Lung (tissue), 12 donors: ENCODE measurements around the gene MBOAT1. TPM values are rescaled to one million over a fixed set of nuclear protein-coding genes. Genes with fewer than 3 reads are reported as not detected.
A peak's percentile ranks its signal among the peaks of the same experiment; 100 is the strongest.

Experiments used
- ATAC-seq: fragments of 200-7000 bp; cut with Tn5 transposase; one replicate; pipeline ENCODE4 v1.9.1; 2020; ENCODE audit warnings: moderate number of reproducible peaks; ENCODE audit not compliant: insufficient read depth, low FRiP score
- DNase-seq, 3 donors: peaks; one replicate each; pipeline ENCODE4 v3.0.0-alpha.2; 2013 to 2017
- H3K27ac ChIP-seq, 2 donors: one replicate each; pipeline ENCODE4 v1.5.1; 2013; ENCODE audit warnings: mild to moderate bottlenecking in 2 of 2, moderate library complexity in 2 of 2, control low read depth in 1 of 2, inconsistent platforms in 1 of 2, low read depth in 1 of 2, low read length in 1 of 2
- H3K27me3 ChIP-seq, 3 donors: one replicate each; pipeline ENCODE4 v1.5.1; 2013; ENCODE audit warnings: low read length in 2 of 3; ENCODE audit not compliant: control insufficient read depth in 3 of 3, insufficient read depth in 3 of 3
- H3K36me3 ChIP-seq, 4 donors: one replicate each; pipeline ENCODE4 v1.5.1; 2013; ENCODE audit warnings: low read length in 4 of 4, mild to moderate bottlenecking in 1 of 4, moderate library complexity in 1 of 4; ENCODE audit not compliant: control insufficient read depth in 4 of 4, insufficient read depth in 4 of 4
- H3K4me1 ChIP-seq, 5 donors: one replicate each; pipeline ENCODE4 v1.5.1; 2013; ENCODE audit warnings: low read length in 5 of 5, mild to moderate bottlenecking in 2 of 5, moderate library complexity in 1 of 5; ENCODE audit not compliant: control insufficient read depth in 5 of 5, insufficient read depth in 5 of 5
- H3K4me3 ChIP-seq: one replicate; pipeline ENCODE4 v1.5.1; 2013; ENCODE audit warnings: mild to moderate bottlenecking, control low read depth, moderate library complexity
- H3K9ac ChIP-seq, 2 donors: one replicate each; pipeline ENCODE4 v1.5.1; 2013; ENCODE audit warnings: low read length in 2 of 2, control low read depth in 1 of 2; ENCODE audit not compliant: insufficient read depth in 1 of 2
- H3K9me3 ChIP-seq, 4 donors: one replicate each; pipeline ENCODE4 v1.5.1; 2013; ENCODE audit warnings: low read length in 3 of 4, mild to moderate bottlenecking in 1 of 4, moderate library complexity in 1 of 4; ENCODE audit not compliant: control insufficient read depth in 4 of 4, insufficient read depth in 3 of 4
- WGBS, 2 donors: extraction: QIAGEN DNeasy Blood & Tissue Kit; methylation state at CpG; one replicate each; pipeline ENCODE4 v1.1.7; 2013; 5-methylcytosine and 5-hydroxymethylcytosine counted together
- polyA plus RNA-seq, 2 donors: library from polyadenylated mRNA; stranded (reverse); fragments of 200-250 nt; gene quantifications; one replicate each; pipeline ENCODE4 v1.2.1, GENCODE V29; 2013
- total RNA-seq, 2 donors: library from RNA; depleted of rRNA in 1 of 2; stranded (reverse); fragments of >200 nt in 1 of 2; gene quantifications; one replicate each; pipeline ENCODE4 v1.2.1, GENCODE V29; 2014 to 2021
- TF ChIP-seq, protein P1 (sequence below): IDR thresholded peaks from 2 replicates; pipeline ENCODE4 v1.5.1; 2012; ENCODE audit warnings: mild to moderate bottlenecking; ENCODE audit errors: control extremely low read depth, extremely low read depth
- donor health status: control.
- donor health status: control.
- donor health status: Bipolar disorder and iron deficiency.
- donor health status: healthy.
- donor health status: DM: yes; HTN: yes; CAD: no.

MBOAT1 gene
- total and polyA plus RNA-seq, 4 donors, result 2.3 to 27.4 (median 8.7) TPM

DNA sequence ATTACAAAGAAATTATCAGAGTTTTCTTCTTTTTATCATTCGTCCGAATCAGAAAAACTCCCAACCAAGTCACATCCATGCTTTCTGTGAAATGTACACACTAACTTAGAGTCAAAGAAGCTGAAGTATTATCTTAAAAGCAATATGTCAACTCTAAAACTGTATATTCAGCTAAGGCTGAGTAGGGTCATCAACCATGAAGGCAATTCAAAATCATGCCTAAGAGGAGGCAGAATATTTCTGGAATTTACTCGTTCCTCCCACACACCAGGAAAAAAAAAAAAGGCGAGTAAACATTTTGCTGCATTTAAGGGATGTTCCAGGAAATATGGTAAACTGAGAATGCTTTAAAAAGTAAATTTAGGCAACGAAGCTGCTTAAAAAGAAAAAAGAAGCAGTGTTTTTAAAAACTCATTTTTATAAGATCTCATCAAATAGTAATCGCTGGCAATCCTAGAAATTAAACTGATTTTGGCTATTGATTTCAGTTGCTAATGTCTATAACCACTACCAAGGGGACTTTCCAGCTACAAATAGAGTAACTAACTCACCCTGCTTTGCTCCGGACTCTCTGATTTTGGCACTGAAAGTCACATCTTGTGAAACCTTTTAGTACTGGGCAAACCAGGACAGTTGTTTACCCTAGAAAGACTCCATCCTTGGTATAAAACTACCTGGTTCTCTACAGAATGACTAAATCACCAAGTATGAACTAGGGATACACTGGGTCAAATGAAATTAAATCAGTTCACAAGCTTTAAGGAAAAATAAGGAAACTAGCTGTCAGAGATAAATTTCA is 82.8 kb downstream of the MBOAT1 start:
- WGBS, 2 donors, result 81 to 89% methylated on average over 7 of the region's 7 CpGs
- peaks cover 0 to 4% (median 1%) of the 10 kb centered on the region in 4 donors for H3K36me3 ChIP-seq
- H3K4me1 ChIP-seq, result peaks cover 0 to 5% (median 0%) of the 10 kb centered on the region in 5 donors
- no peaks in the 10 kb centered on the region for H3K27me3 ChIP-seq
- H3K9me3 ChIP-seq, result no peaks in the 10 kb centered on the region
- no peak overlapping the region for H3K9ac ChIP-seq
- TF ChIP-seq, protein P1, sequence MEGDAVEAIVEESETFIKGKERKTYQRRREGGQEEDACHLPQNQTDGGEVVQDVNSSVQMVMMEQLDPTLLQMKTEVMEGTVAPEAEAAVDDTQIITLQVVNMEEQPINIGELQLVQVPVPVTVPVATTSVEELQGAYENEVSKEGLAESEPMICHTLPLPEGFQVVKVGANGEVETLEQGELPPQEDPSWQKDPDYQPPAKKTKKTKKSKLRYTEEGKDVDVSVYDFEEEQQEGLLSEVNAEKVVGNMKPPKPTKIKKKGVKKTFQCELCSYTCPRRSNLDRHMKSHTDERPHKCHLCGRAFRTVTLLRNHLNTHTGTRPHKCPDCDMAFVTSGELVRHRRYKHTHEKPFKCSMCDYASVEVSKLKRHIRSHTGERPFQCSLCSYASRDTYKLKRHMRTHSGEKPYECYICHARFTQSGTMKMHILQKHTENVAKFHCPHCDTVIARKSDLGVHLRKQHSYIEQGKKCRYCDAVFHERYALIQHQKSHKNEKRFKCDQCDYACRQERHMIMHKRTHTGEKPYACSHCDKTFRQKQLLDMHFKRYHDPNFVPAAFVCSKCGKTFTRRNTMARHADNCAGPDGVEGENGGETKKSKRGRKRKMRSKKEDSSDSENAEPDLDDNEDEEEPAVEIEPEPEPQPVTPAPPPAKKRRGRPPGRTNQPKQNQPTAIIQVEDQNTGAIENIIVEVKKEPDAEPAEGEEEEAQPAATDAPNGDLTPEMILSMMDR, result no peak
- ATAC-seq (no peak), DNase-seq (no peak)
- no peak overlapping the region for H3K4me3 ChIP-seq
- H3K27ac ChIP-seq, result no peak overlapping the region

DNA sequence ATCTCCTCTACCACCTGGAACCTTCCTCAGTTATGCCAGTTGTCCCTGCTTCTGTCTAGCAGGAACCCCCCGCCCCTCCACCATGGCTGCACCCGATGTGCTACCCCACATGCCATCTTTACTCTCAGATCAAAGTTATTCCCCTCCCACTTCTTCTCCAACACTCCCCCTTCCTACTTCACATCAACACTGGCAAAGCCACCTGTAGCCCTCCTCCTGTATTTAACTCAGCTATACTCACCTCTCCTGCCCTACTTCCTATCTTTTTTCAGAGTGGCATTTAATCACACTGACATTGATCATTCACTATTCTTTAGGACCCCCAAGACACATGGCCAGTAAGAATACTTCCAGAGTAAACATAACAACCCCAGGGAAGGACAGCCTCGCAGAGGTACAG is 84.3 kb downstream of the MBOAT1 start:
- TF ChIP-seq, protein P1, result no peak
- no peak for ATAC-seq
- no peak overlapping the region for H3K27ac ChIP-seq
- 95 to 97% methylated on average over 3 of the region's 3 CpGs for WGBS, 2 donors
- H3K4me3 ChIP-seq, result no peak overlapping the region
- H3K9me3 ChIP-seq, result no peaks in the 10 kb centered on the region
- H3K36me3 ChIP-seq, result peaks cover 0 to 4% (median 3%) of the 10 kb centered on the region in 4 donors
- no peaks in the 10 kb centered on the region for H3K27me3 ChIP-seq
- peaks cover 0 to 5% (median 0%) of the 10 kb centered on the region in 5 donors for H3K4me1 ChIP-seq
- no peak for DNase-seq
- H3K9ac ChIP-seq, result no peak overlapping the region

DNA sequence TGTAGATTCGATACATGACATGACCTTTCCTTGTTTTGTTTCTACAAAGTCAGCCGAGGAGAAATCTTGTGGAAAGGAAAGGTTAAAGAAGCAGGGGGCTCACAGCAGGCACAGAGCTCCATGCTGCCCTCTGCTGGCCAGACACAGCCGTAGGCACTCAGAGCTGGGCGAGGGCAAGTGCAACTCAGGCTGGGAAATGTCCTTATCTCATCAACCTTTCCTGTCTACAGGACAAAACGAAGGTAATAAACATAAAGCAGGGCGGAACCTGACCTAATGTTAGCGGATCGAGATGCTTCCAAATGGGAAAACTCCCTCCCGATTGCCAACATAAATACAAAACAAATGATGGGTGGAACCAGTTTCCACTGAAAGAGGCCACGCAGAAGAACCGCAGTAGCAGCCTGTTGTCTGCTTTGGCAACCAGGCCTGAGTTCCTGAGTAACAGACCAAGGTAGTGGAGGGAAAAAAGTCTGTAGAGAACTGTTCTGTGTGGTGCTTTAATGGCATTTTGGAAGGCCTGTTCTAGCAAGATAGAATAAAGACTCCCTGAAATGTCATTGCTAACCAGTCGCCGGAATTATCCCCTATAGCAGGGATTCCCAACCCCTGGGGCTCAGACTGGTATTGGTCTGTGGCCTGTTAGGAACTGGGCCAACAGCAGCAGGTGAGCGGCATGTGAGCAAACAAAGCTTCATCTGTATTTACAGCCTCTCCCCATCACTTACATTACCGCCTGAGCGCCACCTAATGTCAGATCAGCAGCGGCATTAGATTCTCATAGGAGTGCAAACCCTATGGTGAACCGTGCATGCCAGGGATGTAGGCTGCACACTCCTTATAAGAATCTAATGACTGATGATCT is 85.2 kb downstream of the MBOAT1 start:
- Histone ChIP-seq H3K27ac (peak overlapping the region in 1 of 2 donors; percentile 17), H3K4me1 (peaks cover 0 to 5% (median 0%) of the 10 kb centered on the region in 5 donors), H3K36me3 (peaks cover 0 to 4% (median 2%) of the 10 kb centered on the region in 4 donors), H3K27me3 (no peaks in the 10 kb centered on the region), H3K4me3 (no peak overlapping the region), H3K9me3 (no peaks in the 10 kb centered on the region), H3K9ac (no peak overlapping the region)
- WGBS, 2 donors, result 48 to 51% methylated on average over 18 of the region's 18 CpGs
- TF ChIP-seq, protein P1, result peak; percentile 53
- ATAC-seq, result peak; percentile 79
- DNase-seq, result peak; percentile 42 to 58 (median 50)
